DOHH2 (cell line): ENCODE data around the gene TRIP11.

ENCODE experiments used
- H3F3A ChIP-seq: fragments of 200-600 bp; sonication (generic), shearing (Covaris generic); 2 replicates; pipeline ENCODE4 v1.6.0; 2016; ENCODE audit warnings: antibody characterized with exemption, mild to moderate bottlenecking; ENCODE audit not compliant: control insufficient read depth, insufficient read depth
- H3K27ac ChIP-seq: fragments of 200-600 bp; sonication (generic); 2 replicates; pipeline ENCODE4 v1.5.1; 2014; ENCODE audit warnings: low read depth, mild to moderate bottlenecking, low read length, moderate library complexity
- H3K27me3 ChIP-seq: fragments of 200-600 bp; sonication (generic); 2 replicates; pipeline ENCODE4 v1.6.1; 2014; ENCODE audit warnings: mild to moderate bottlenecking, low read length, mixed read lengths; ENCODE audit not compliant: control insufficient read depth
- H3K36me3 ChIP-seq: fragments of 200-600 bp; sonication (generic); 2 replicates; pipeline ENCODE4 v1.6.1; 2014; ENCODE audit warnings: mild to moderate bottlenecking, low read length, moderate library complexity, mixed read lengths; ENCODE audit not compliant: control insufficient read depth
- H3K4me1 ChIP-seq: fragments of 200-600 bp; sonication (generic); 2 replicates; pipeline ENCODE4 v1.6.1; 2014; ENCODE audit warnings: mild to moderate bottlenecking, low read length, mixed read lengths; ENCODE audit not compliant: control insufficient read depth
- H3K4me2 ChIP-seq: fragments of 200-600 bp; sonication (generic); 2 replicates; pipeline ENCODE4 v1.6.0; 2014; ENCODE audit warnings: mild to moderate bottlenecking, low read length, moderate library complexity
- H3K4me3 ChIP-seq: fragments of 200-600 bp; sonication (generic); 2 replicates; pipeline ENCODE4 v1.5.1; 2014; ENCODE audit warnings: mild to moderate bottlenecking, low read length, mixed read lengths
- H3K79me2 ChIP-seq: fragments of 200-600 bp; sonication (generic); 2 replicates; pipeline ENCODE4 v1.6.1; 2014; ENCODE audit warnings: mild to moderate bottlenecking, low read length, mixed read lengths; ENCODE audit not compliant: control insufficient read depth
- H3K9me2 ChIP-seq: fragments of 200-600 bp; sonication (generic); replicated peaks from 2 replicates; pipeline ENCODE4 v1.6.1; 2014; ENCODE audit warnings: mild to moderate bottlenecking, low read length, mixed read lengths; ENCODE audit not compliant: control insufficient read depth
- H3K9me3 ChIP-seq: fragments of 200-600 bp; sonication (generic); 2 replicates; pipeline ENCODE4 v1.6.1; 2014; ENCODE audit warnings: antibody characterized with exemption, low read length, mixed read lengths; ENCODE audit not compliant: control insufficient read depth, insufficient read depth
- H4K20me1 ChIP-seq: fragments of 200-600 bp; sonication (generic); 2 replicates; pipeline ENCODE4 v1.6.0; 2014; ENCODE audit warnings: low read depth, mild to moderate bottlenecking, antibody characterized with exemption, low read length, moderate library complexity; ENCODE audit not compliant: control insufficient read depth, insufficient read depth
- CTCF ChIP-seq: fragments of 200-600 bp; sonication (generic); IDR thresholded peaks from one replicate; pipeline ENCODE4 v1.5.1; 2014; ENCODE audit warnings: antibody characterized with exemption, mild to moderate bottlenecking, low read depth, low read length; ENCODE audit not compliant: poor library complexity, severe bottlenecking
- EZH2phosphoT487 ChIP-seq: fragments of 200-600 bp; sonication (generic); IDR thresholded peaks from 2 replicates; pipeline ENCODE4 v1.6.1; 2017; ENCODE audit warnings: borderline replicate concordance, mild to moderate bottlenecking, antibody characterized with exemption, low read length, moderate library complexity, mixed read lengths

TRIP11 gene

GRCh38 chr14:91920526-91920925, 119.3 kb downstream of the TRIP11 start:
- no peaks in the 10 kb centered on the region for H4K20me1 ChIP-seq
- H3K27ac ChIP-seq = no peak overlapping the region

GRCh38 chr14:91919814-91920213, 120.0 kb downstream of the TRIP11 start:
- no peaks in the 10 kb centered on the region for H3K4me1 ChIP-seq
- no peaks in the 10 kb centered on the region for H3K9me3 ChIP-seq
- no peak overlapping the region for H3K4me3 ChIP-seq
- no peak overlapping the region for H3K27ac ChIP-seq
- no peaks in the 10 kb centered on the region for H3K36me3 ChIP-seq
- no peaks in the 10 kb centered on the region for H4K20me1 ChIP-seq
- H3K79me2 ChIP-seq = no peaks in the 10 kb centered on the region
- H3K4me2 ChIP-seq = no peak overlapping the region
- no peaks in the 10 kb centered on the region for H3K9me2 ChIP-seq
- no peaks in the 10 kb centered on the region for H3F3A ChIP-seq
- TF ChIP-seq EZH2phosphoT487 (no peak), CTCF (no peak)
- no peaks in the 10 kb centered on the region; the same call in 1 of the 2 replicates for H3K27me3 ChIP-seq

More at GRCh38 chr14:91920526-91920925, 119.3 kb downstream of the TRIP11 start:
- H3K9me3 ChIP-seq = no peaks in the 10 kb centered on the region
- no peaks in the 10 kb centered on the region for H3F3A ChIP-seq
- H3K79me2 ChIP-seq = no peaks in the 10 kb centered on the region
- H3K4me3 ChIP-seq = no peak overlapping the region
- no peaks in the 10 kb centered on the region for H3K36me3 ChIP-seq
- H3K9me2 ChIP-seq = no peaks in the 10 kb centered on the region
- TF ChIP-seq CTCF (no peak), EZH2phosphoT487 (no peak)
- no peaks in the 10 kb centered on the region for H3K4me1 ChIP-seq
- H3K27me3 ChIP-seq = no peaks in the 10 kb centered on the region; the same call in 1 of the 2 replicates
- no peak overlapping the region for H3K4me2 ChIP-seq

GRCh38 chr14:91918186-91918883, 121.5 kb downstream of the TRIP11 start:
- Histone ChIP-seq H3K4me3 (no peak overlapping the region), H3K9me2 (no peaks in the 10 kb centered on the region), H4K20me1 (no peaks in the 10 kb centered on the region), H3K27ac (no peak overlapping the region), H3K4me1 (no peaks in the 10 kb centered on the region), H3K36me3 (no peaks in the 10 kb centered on the region), H3F3A (no peaks in the 10 kb centered on the region), H3K79me2 (no peaks in the 10 kb centered on the region), H3K4me2 (no peak overlapping the region), H3K9me3 (no peaks in the 10 kb centered on the region), H3K27me3 (no peaks in the 10 kb centered on the region; the same call in 1 of the 2 replicates)
- TF ChIP-seq EZH2phosphoT487 (no peak), CTCF (no peak)
